Stomach (tissue), 4 donors: ENCODE data around the gene ARHGEF4.

Source experiments
- POLR2A ChIP-seq, 4 donors: fragments of 450-650 bp; IDR thresholded peaks; one replicate each; pipeline ENCODE4 v1.6.1; 2016; ENCODE audit warnings: antibody characterized with exemption in 4 of 4, control low read depth in 2 of 4, mild to moderate bottlenecking in 1 of 4, moderate library complexity in 1 of 4
- TF ChIP-seq, protein P1 (sequence below), 7 experiments: fragments of 450-650 bp in 4 of 7; fragments of 200-600 bp in 3 of 7; sonication (generic) in 3 of 7; IDR thresholded peaks; one replicate each; pipeline ENCODE4 v1.5.1; 2016 to 2019; ENCODE audit warnings: antibody characterized with exemption in 7 of 7, control low read depth in 2 of 7, mild to moderate bottlenecking in 1 of 7

DNA sequence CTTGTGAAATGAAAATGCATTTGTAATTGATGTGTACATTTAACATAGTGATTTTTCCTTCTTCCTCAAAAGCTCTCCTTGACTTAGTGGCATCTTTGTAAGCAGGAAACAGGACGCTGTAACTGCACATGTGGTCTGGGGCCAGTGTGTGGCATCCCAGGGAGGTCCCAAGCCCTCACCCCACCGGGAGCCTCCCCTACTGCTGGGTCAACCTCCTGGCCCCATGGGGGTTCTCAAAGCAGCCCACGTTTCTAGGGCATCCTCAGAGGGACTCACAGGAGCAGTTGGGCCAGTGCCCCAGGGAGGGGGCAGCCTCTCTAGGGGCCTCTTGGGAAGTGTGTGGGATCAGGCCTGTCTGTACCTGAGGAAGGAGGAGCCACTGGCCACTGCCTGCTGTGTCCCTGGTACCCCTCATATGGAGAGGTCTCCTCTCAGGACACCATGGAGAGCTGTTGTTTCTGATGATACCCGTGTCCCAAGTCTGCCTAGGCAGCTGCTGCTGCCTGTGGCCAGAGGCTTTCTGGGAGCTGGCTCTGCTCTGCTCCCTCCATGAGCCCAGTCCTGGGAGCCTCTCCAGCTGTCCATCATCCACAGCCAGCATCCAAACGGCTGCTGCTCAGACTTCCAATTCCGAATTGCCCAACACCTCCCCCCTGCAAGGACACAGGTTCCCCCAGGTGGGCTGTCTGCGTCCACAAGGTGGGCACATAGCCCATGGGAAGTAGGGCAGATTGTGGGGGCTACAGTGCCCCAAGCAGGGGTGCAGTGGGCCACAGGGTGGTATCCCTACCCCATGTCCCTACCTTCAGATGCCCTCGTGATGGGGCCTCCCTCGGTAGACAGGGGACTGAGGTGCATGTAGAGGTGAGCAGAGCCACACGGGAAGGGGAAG lies 13.4 kb downstream of the ARHGEF4 start:
- TF ChIP-seq, protein P1, sequence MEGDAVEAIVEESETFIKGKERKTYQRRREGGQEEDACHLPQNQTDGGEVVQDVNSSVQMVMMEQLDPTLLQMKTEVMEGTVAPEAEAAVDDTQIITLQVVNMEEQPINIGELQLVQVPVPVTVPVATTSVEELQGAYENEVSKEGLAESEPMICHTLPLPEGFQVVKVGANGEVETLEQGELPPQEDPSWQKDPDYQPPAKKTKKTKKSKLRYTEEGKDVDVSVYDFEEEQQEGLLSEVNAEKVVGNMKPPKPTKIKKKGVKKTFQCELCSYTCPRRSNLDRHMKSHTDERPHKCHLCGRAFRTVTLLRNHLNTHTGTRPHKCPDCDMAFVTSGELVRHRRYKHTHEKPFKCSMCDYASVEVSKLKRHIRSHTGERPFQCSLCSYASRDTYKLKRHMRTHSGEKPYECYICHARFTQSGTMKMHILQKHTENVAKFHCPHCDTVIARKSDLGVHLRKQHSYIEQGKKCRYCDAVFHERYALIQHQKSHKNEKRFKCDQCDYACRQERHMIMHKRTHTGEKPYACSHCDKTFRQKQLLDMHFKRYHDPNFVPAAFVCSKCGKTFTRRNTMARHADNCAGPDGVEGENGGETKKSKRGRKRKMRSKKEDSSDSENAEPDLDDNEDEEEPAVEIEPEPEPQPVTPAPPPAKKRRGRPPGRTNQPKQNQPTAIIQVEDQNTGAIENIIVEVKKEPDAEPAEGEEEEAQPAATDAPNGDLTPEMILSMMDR (IDR thresholded peaks at IDR 0.05): no peak
- TF ChIP-seq POLR2A (IDR thresholded peaks at IDR 0.05): no peak
